GM19468 (cell line): Measurements from ENCODE around the gene CBLB.

Source experiments
- ATAC-seq: cut with Tn5 transposase; IDR thresholded peaks from one replicate; pipeline ENCODE4 v1.9.1; 2021; ENCODE audit warnings: mild to moderate bottlenecking, moderate library complexity, moderate number of reproducible peaks; ENCODE audit not compliant: unreplicated experiment; ENCODE audit errors: extremely low read depth

Gene CBLB

DNA sequence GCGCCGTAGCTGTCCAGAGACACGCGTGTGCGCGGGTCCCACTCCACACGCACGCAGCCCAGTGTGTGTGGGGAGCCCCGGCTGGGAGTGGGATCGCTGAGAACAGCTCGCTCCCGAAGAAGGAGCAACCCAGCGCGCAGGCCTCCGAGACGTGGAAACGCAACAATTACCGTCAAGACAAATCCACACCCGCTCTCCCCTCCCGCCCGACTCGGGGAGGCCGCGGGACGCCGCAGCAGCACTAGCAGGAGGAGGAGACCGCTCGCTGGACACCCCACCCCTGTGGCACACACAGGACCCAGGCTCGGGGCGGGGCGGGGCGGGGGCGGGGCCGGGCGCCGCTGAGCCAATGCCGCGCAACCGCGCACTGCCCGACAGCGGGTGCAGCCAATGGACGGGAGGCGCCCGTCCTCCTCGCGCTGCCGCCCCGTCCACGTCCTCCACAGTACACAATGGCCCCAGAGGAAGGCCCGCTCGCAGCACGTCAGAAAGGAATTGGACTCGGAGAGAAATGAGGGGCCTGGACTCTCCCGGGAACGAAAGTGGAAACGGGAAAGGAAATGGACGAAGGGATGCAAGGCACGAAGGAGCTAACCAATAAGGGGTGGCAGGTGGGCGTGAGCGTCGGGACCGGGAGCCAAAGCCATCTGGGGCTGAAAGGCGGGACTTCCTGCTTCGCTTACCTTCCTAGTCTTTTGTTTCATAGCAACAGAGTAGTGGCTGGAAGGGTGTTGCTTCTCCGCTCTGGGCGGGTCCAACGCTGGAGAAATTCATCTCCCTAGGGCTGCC is at the start of gene CBLB:
TSS of gene CBLB (minus strand) at position 271 of the 789 bp plus-strand sequence. CDS start 1,435 bp downstream, outside the sequence.
- ATAC-seq, result peak; percentile 65

DNA sequence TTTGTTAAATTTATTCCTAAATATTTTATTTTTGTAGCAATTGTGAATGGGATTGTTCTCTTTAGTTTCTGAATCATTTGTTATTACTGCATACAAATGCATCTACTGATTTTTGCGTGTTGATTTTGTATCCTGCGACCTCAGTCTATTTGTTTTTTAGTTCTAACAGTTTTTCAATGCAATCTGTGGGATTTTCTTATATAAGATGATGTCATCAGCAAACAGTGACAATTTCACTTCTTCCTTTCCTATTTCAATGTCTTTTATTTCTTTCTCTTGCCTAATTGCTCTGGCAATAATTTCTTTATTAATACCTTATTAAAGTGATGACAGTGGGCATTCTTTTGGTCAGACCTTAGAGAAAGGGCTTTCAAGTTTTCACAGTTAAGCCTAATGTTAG is 48.0 kb upstream of the CBLB start:
- ATAC-seq, result no peak

DNA sequence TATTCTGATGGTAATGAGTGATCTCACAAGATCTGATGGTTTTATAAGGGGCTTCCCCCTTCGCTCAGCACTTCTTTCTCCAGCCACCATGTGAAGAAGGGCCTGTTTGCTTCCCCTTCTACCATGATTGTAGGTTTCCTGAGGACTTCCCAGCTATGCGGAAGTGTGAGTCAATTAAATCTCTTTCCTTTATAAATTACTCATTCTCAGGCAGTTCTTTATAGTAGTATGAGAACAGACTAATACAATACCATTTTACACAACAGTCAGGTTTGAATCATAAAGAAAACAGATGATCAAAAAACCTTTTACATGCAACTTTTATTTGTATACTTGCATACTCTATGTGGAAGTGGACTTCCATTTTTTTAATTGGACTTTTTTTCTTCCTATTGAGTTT is 46.7 kb upstream of the CBLB start:
- no peak for ATAC-seq

- no peak for ATAC-seq
These were observed 44.8 kb upstream of the CBLB start for GRCh38 chr3:105913616-105914015.

GRCh38 chr3:105912891-105913290 is 44.1 kb upstream of the CBLB start:
- no peak for ATAC-seq

DNA sequence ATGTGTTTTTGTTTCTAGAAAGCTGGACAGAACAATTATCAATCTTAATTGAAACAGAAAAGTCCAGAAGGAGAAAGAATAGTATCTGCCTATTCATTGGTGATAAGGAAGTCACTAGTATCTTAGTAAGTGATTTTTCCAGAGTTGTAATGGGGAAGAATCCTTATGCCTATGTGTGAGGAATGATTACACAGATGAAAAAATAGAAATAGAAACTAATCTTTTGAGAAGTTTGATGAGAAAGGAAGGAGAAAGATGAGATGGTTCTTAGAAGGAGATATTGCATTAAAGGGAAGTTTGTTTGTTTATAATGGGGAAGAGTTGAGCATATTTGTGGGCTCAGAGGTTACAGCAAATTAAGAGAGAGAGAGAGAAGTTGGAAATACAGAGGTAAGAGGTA is 42.7 kb upstream of the CBLB start:
- no peak for ATAC-seq

DNA sequence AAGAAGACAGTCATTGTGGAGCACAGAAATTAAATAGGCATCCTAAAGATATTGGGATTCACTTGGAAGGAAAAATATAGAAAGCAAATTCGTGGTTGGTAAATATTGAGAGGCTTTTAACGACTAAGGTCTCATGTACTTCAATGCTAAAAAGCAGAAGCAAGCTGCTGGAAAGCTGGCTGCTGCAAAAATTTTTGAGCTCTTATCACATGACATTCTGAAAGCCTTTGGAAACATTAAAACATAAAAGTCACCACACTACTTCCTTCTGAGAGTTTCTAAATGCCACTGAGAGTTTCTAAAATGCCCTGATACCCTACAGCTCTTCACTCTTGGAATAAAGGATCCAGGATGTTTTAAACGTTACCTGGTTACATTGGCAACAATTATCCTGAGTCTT is 39.0 kb upstream of the CBLB start:
- ATAC-seq, result no peak

DNA sequence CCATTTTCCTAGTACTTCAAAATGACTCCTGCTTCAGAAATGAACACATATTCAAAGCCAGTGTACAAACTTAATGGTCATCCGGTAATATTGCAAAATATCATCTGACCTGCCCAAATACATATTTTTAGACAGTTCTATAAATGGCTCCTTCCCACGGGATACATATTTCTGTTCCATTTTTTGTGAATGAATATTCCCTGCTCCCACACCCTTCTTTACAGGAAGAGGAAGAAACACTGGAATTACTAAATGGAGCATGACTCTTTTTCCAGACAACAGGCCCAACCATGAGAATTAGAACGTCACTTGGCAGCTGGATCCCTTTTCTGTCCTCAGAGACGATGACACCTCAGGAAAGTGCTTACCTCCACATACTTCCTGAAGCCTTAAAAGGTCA is 38.0 kb upstream of the CBLB start:
- ATAC-seq, result no peak

DNA sequence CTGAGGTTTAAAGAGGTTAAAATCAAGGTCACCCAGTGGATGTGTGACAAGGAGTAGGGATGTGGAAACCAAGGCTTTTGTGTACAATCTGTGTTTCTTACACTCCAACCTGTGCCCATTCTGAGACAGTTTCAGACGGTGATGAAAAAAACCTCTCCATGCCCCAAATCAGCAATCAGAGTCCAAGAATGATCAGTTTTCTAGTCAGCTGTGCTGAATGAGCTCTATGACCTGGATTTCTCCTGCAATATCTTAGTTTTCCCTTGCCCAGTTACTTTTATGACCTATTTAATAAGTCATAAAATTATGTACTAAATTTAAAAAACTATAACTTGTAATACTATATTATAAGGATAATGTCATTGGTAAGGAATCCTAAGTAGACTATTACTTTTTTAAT is 37.5 kb upstream of the CBLB start:
- no peak for ATAC-seq

DNA sequence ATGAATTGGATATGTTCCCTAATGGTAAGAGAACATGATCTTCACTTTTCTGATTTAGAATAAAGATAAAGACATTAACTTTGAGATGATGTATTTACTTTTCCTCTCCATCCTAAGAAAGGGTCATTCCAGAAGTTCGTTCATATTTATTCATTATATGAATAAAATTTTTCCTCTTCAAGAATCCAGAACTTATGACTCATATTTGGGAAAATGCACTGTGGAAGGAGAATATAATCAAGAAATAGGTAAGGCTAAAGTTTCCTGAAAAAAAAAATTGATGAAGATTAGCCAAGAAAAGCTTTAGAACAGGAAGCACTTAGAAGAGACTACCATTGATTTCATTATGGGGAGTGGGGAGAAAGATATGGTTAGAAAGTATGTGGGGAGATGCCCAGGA is 36.5 kb upstream of the CBLB start:
- ATAC-seq, result no peak

DNA sequence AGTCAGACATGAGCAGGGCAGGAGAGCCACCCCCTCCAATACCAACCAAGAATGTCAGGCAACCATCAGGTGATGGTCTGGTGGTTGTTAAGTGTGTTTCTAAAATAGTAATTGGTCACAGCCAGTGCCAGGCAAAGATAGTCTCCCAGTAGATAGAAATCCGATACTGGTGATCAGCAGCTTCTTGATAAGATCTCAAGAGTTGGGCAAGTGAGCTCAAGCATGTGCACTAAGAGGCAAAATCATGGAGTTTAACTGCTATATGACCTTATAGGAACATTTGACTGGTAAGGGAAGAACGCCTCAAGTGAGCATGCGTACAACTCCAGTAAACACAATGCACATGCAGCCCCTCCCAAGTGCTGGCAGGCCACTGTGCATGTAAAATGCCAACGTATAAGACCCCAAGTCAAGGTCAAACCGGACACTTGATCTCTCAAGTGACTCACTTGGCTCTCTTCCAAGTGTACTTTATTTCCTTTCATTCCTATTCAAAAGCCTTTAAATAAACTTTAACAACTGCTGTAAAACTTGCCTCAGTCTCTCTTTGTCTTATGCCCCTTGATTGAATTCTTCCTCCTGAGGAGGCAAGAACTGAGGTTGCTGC is 36.0 kb upstream of the CBLB start:
- no peak for ATAC-seq

- no peak for ATAC-seq
These were observed 35.4 kb upstream of the CBLB start for GRCh38 chr3:105904251-105904650.

DNA sequence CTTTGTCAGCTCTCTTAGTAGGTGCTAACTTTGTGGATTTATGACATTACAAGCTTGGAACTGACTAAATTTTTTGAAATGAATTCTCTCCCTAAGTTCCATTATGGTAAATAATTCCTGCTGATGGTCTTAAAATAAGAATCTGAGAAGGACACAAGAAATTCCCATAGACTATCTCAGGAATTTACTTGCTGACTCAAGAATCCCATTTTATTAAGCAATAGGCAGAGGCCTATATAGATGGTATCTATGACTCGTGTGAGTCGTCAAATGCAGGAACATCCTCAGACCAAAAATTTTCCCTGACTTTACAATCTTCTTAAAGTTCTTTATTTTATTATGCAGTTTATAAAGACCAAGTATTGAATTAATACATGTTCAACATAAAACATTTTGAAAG is 30.7 kb upstream of the CBLB start:
- no peak for ATAC-seq

DNA sequence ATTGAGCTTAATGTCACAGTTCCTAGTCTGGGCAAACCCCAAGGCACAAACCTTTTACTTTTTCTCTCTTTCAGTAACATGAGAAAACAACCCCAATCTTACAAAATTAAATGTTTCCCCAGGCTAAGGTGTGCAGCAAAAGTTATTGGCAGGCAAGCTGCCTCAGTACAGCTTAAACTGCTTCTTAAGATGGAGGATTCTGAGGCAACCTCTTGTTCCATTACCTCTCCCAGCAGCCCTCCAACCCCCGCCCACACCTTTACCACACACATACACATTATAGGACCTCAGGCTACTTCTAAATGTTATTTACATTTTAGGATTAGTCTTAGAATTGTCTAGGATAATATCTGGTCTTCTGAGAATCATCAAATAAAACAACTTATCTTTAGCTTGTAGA is 22.3 kb upstream of the CBLB start:
- no peak for ATAC-seq

- ATAC-seq, result no peak
These were observed 20.1 kb upstream of the CBLB start for GRCh38 chr3:105888621-105889579.

DNA sequence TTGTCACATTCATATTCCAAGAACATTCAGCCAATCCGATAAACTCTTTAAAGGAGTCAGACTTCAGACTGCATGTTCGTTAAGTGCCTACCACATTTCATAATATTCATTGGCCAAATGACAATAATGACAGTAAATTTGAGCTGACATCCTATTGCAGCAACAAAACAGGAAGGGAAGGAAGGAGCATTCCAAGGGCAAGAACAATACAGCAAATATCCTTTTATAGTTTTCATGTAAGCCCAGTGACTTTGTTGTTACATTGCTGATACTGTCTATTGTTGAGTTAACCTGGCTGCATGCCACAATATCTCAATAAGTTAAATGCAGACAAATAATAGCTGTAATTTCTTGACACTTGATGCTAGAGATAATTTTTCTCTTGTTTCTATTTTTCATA is 16.4 kb upstream of the CBLB start:
- no peak for ATAC-seq

DNA sequence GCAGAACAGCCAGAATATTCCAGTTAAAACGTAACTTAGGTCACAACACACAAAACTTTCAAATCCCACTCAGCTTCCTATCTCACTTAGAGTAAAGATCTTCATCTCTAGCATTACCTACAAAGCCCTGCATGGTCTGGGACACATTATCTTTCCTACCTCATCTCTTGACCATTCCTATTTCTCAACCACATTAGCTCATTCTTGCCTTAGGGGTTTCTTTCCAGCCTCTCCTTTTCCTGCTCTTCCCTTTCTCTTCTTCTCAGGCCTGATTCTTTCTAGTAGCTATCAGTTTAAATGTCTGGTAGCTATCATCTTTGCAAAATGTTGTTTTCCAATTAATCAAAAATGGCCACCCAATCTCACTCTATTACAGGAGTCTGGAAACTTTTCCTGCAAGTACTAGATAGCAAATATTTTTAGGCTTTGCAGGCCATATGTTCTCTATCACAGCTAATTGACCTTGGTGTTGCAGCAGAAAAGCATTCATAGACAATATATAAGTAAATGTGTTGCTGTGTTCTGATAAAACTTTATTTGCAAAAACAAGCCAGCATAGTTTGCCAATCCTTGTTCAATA is 15.1 kb upstream of the CBLB start:
- no peak for ATAC-seq

GRCh38 chr3:105880681-105881290 is 12.0 kb upstream of the CBLB start:
- ATAC-seq, result no peak

DNA sequence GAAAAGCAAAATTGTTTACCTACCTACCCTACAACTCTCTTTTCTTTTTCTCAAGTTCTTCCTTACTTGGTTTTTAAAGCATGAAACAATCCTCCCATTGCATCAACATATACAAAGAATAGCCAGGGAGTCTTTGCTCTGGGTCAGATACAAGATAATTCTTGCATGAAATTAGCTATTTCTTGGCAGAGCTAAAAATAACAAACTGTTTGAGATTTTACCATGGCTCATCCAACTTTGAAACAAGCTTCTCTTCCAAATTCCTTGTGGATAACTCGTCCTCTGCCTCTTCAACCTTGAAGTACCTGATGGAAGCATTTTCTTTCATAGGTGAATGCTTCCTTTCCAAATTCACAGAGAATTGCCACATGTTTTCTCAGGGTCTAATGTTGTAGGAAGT is 9.2 kb upstream of the CBLB start:
- no peak for ATAC-seq

DNA sequence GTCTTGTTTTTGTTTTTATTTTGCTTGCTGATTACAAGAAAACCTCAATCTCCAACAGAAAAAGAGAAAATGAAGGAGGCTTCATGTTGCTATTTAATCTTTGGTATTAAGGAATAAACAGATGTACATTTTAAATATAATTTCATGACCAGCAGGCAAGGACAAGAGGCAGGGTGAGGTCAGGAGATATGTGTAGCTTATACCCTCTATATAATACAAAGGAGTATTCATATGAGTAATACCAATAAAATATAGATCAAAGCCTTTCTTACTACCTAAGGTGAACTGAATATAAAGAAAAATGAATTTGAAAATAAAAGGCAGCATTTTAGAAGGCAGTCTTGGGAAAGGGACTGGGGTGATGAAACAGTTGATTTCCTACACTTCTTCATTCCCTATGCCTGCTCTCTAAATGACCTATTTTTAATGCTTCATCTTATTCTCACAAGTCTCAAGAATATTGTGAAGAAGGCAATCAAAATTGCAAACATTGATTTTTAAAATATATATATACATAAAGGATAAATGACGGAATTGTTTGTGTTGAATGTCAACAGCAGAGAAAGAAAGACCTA is 8.6 kb upstream of the CBLB start:
- no peak for ATAC-seq
